Measurements from ENCODE around the gene ZNF778. TPM values are rescaled to one million over a fixed set of nuclear protein-coding genes. Genes with fewer than 3 reads are reported as not detected.

The ZNF778 gene
- total and polyA plus RNA-seq, 2 of the 13 experiments (the other 11 are each of a cell fraction or from before 2014, with no cell fraction given) = 3.8 to 7.2 TPM

- TF ChIP-seq ZNF567 (CRISPR knock-in tag; IDR thresholded peaks at IDR 0.05; ENCODE audit: borderline replicate concordance) = 0 out of 2 replicates have a peak, but pooled peaks have one; percentile 64
- 0 out of 2 replicates have a peak, but pooled peaks have one; percentile 39 for TF ChIP-seq ZNF724P (CRISPR knock-in tag; IDR thresholded peaks at IDR 0.05; ENCODE audit: borderline replicate concordance)
- 0 out of 2 replicates have a peak, but pooled peaks have one; percentile 7 for TF ChIP-seq CHD4 (IDR thresholded peaks at IDR 0.05; ENCODE audit: borderline replicate concordance, low read length)
These were observed 28.0 kb upstream of the ZNF778 start (continued) for GRCh38 chr16:89189358-89190025.

GRCh38 chr16:89190150-89190958 is 27.1 kb upstream of the ZNF778 start:
- Histone ChIP-seq H3K9ac (ENCODE audit: insufficient read depth, low read depth, low read length) (peak overlapping the region; percentile 82), H3K27ac (ENCODE audit: extremely low read length, insufficient read depth, low read length) (peak overlapping the region; percentile 99), H4K20me1 (ENCODE audit: insufficient read depth, low read length) (peaks cover 42% of the 10 kb centered on the region), H3K4me2 (ENCODE audit: low read depth, low read length) (peak overlapping the region; percentile 94), H3K27me3 (ENCODE audit: control insufficient read depth in 1 of 2, insufficient read depth in 2 of 2, low read length in 2 of 2) (peaks cover 0 to 5% of the 10 kb centered on the region in 2 experiments; a peak in 1 of 5 replicates), H2AFZ (ENCODE audit: low read length) (no peak overlapping the region), H3K4me1 (ENCODE audit: insufficient read depth, low read length) (peaks cover 32% of the 10 kb centered on the region), H3K9me3 (ENCODE audit: low read length) (no peaks in the 10 kb centered on the region), H3K4me3 (replicated peaks in 1 of 3; ENCODE audit: insufficient read depth in 1 of 3, low read depth in 2 of 3, low read length in 3 of 3) (peak overlapping the region; percentile 9 to 86 (median 75); a peak in 4 of 6 replicates), H3K36me3 (replicated peaks in 1 of 2; ENCODE audit: control insufficient read depth in 1 of 2, insufficient read depth in 2 of 2, low read length in 2 of 2) (no peaks in the 10 kb centered on the region; a peak in 1 of 5 replicates), H3K79me2 (ENCODE audit: insufficient read depth, low read length) (peaks cover 6% of the 10 kb centered on the region)
- no TSS peak for BruUV-seq (replicated peaks)
- FAIRE-seq (peak; percentile 50), DNase-seq (ENCODE audit: low spot score) (no peak), ATAC-seq (peak; percentile 30)
- intact Hi-C loops (cut with micrococcal nuclease; ENCODE audit: unreplicated experiment) = no loop called here
- ChIA-PET CTCF (ENCODE audit: low intra/inter-chr PET ratio, low total read pairs) (no interaction called here), POLR2A (interaction anchor here (0.5 to 3.0 kb wide), 6 partner anchors 10 to 498 kb away, joined by 3 to 44 read pairs (median 6); partner anchors contain the start of genes CDH15, SLC22A31 and ZNF778)
- 23% methylated on average over 17 of the region's 28 CpGs for WGBS (ENCODE audit: low lambda C conversion rate)
- in situ Hi-C loops (cut with HindIII; ENCODE audit: extremely low pct_ligation_motif_present, low pct_unique_long_range_greater_than_20kb) = no loop called here
- TF ChIP-seq MYNN (CRISPR knock-in tag; IDR thresholded peaks at IDR 0.05; ENCODE audit: low read depth) (0 out of 2 replicates have a peak, but pooled peaks have one; percentile 8), ZNF670 (CRISPR knock-in tag; IDR thresholded peaks at IDR 0.05; ENCODE audit: borderline replicate concordance) (no peak), KAT7 (CRISPR knock-in tag; IDR thresholded peaks at IDR 0.05; ENCODE audit: borderline replicate concordance) (0 out of 2 replicates have a peak, but pooled peaks have one; percentile 13), AGO1 (IDR thresholded peaks at IDR 0.05; ENCODE audit: low read depth, low read length, poor library complexity, severe bottlenecking) (peak; percentile 80), ZBTB10 (CRISPR knock-in tag; IDR thresholded peaks at IDR 0.05; ENCODE audit: borderline replicate concordance) (peak; percentile 74; the same call in 1 of the 2 replicates), ZNF264 (CRISPR knock-in tag; IDR thresholded peaks at IDR 0.05) (no peak), ZC3H4 (CRISPR knock-in tag; IDR thresholded peaks at IDR 0.05; ENCODE audit: borderline replicate concordance) (no peak), ZNF256 (CRISPR knock-in tag; conservative IDR thresholded peaks at IDR 0.05) (no peak), NR3C1 (CRISPR knock-in tag; IDR thresholded peaks at IDR 0.05) (no peak), PTBP1 (IDR thresholded peaks at IDR 0.05; ENCODE audit: low read depth, low read length, poor library complexity, severe bottlenecking) (no peak)
- TF ChIP-seq, protein P1, sequence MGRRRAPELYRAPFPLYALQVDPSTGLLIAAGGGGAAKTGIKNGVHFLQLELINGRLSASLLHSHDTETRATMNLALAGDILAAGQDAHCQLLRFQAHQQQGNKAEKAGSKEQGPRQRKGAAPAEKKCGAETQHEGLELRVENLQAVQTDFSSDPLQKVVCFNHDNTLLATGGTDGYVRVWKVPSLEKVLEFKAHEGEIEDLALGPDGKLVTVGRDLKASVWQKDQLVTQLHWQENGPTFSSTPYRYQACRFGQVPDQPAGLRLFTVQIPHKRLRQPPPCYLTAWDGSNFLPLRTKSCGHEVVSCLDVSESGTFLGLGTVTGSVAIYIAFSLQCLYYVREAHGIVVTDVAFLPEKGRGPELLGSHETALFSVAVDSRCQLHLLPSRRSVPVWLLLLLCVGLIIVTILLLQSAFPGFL (CRISPR knock-in tag; IDR thresholded peaks at IDR 0.05) = no peak

All from HepG2 (cell line).